Astrocyte (in vitro differentiated cells and primary cell): ENCODE data around the gene COPZ1. TPM values are rescaled to one million over a fixed set of nuclear protein-coding genes. Genes with fewer than 3 reads are reported as not detected.
"Not testable (repeated sequence)": the region's sequence is repeated elsewhere in the genome, so short reads cannot be mapped to it uniquely, and the experiment has no call there.

Experiments
- DNase-seq: peaks from one replicate; pipeline ENCODE4 v3.0.0-alpha.2; 2010; ENCODE audit warnings: low read depth
- FAIRE-seq: peaks from 2 replicates; lab custom pipeline; 2011; peaks lifted over from hg19 to GRCh38; lab: Jason Lieb, UNC
- H2AFZ ChIP-seq: 2 replicates; pipeline ENCODE4 v1.6.0; 2012; ENCODE audit warnings: low read depth, low read length, inconsistent platforms
- H3K27ac ChIP-seq: 2 replicates; pipeline ENCODE4 v1.5.1; 2011; ENCODE audit warnings: low read depth, low read length, inconsistent platforms
- H3K27me3 ChIP-seq: 2 replicates; pipeline ENCODE4 v1.6.0; 2011; ENCODE audit warnings: low read length, inconsistent platforms; ENCODE audit not compliant: insufficient read depth
- H3K36me3 ChIP-seq: 2 replicates; pipeline ENCODE4 v1.5.1; 2011; ENCODE audit warnings: low read length, inconsistent platforms; ENCODE audit not compliant: insufficient read depth
- H3K4me1 ChIP-seq: 2 replicates; pipeline ENCODE4 v1.5.1; 2011; ENCODE audit warnings: low read length, inconsistent platforms; ENCODE audit not compliant: insufficient read depth
- H3K4me2 ChIP-seq: 2 replicates; pipeline ENCODE4 v1.6.0; 2012; ENCODE audit warnings: low read length, inconsistent platforms
- H3K4me3 ChIP-seq: 2 replicates; pipeline ENCODE4 v1.5.1; 2011; ENCODE audit warnings: low read depth, mild to moderate bottlenecking, low read length, inconsistent platforms; ENCODE audit not compliant: insufficient read depth
- H3K79me2 ChIP-seq: 2 replicates; pipeline ENCODE4 v1.6.0; 2012; ENCODE audit warnings: mild to moderate bottlenecking, low read length, inconsistent platforms; ENCODE audit not compliant: insufficient read depth
- H3K9ac ChIP-seq: 2 replicates; pipeline ENCODE4 v1.6.0; 2012; ENCODE audit warnings: mild to moderate bottlenecking, low read length, inconsistent platforms
- H3K9me3 ChIP-seq: 2 replicates; pipeline ENCODE4 v1.5.1; 2012; ENCODE audit warnings: low read depth, mild to moderate bottlenecking, low read length, inconsistent platforms; ENCODE audit not compliant: insufficient read depth
- H4K20me1 ChIP-seq: 2 replicates; pipeline ENCODE4 v1.6.0; 2012; ENCODE audit warnings: low read length, inconsistent platforms; ENCODE audit not compliant: insufficient read depth
- H3K27ac Mint-ChIP-seq: one replicate; pipeline ENCODE4 v1.8.0; 2021; ENCODE audit warnings: mild to moderate bottlenecking, mixed read lengths; ENCODE audit not compliant: unreplicated experiment
- H3K27me3 Mint-ChIP-seq: one replicate; pipeline ENCODE4 v1.8.0; 2021; ENCODE audit warnings: low read depth, mixed read lengths; ENCODE audit not compliant: unreplicated experiment
- H3K36me3 Mint-ChIP-seq: one replicate; pipeline ENCODE4 v1.8.0; 2021; ENCODE audit warnings: low read depth, mixed read lengths; ENCODE audit not compliant: unreplicated experiment
- H3K4me1 Mint-ChIP-seq: one replicate; pipeline ENCODE4 v1.8.0; 2021; ENCODE audit warnings: low read depth, mixed read lengths; ENCODE audit not compliant: unreplicated experiment
- H3K4me3 Mint-ChIP-seq: one replicate; pipeline ENCODE4 v1.8.0; 2021; ENCODE audit warnings: mild to moderate bottlenecking, moderate library complexity, mixed read lengths; ENCODE audit not compliant: unreplicated experiment
- H3K9me3 Mint-ChIP-seq: one replicate; pipeline ENCODE4 v1.8.0; 2021; ENCODE audit warnings: mild to moderate bottlenecking, mixed read lengths; ENCODE audit not compliant: unreplicated experiment
- EZH2 ChIP-seq: IDR thresholded peaks from 2 replicates; pipeline ENCODE4 v1.6.1; 2012; ENCODE audit warnings: mild to moderate bottlenecking, low read length, inconsistent platforms; ENCODE audit not compliant: insufficient read depth
- total RNA-seq: library from RNA; stranded (reverse); gene quantifications from 2 replicates; pipeline ENCODE4 v1.2.1, GENCODE V29; 2021
- TF ChIP-seq, protein P1 (sequence below): IDR thresholded peaks from 2 replicates; pipeline ENCODE4 v1.5.1; 2011; ENCODE audit warnings: low read depth, mild to moderate bottlenecking, inconsistent platforms, low read length, moderate library complexity; ENCODE audit not compliant: insufficient read depth

The COPZ1 gene
- total RNA-seq, 1 donor from 2014 or later, result 136 TPM

DNA sequence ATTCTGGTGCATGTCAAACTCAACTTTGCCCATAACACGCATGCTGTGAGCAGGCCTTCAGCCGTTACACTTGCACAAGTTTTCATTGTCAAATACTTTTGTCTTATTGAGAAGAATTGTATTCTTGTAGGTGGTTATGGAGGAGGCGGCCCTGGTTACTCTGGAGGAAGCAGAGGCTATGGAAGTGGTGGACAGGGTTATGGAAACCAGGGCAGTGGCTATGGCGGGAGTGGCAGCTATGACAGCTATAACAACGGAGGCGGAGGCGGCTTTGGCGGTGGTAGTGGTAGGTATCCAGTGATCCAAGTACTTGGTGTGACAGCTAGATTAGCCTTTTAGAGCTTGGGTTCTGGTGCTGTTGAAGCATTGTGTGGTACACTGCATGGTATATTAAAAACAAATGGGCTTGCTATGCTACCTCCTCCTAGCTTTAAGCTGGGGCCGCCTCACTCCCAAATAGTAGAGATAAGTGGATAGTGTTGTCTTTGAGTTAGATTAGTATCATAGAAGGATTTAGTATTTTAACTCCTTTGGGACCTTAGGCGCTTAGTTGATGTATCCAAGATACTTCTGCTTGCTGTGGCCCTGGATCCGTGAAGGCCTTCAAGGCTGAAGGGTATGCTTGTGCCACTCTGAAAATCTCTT is 41.9 kb upstream of the COPZ1 start:
- Mint-ChIP-seq H3K27me3 (no peaks in the 10 kb centered on the region), H3K4me1 (peaks cover 34% of the 10 kb centered on the region), H3K27ac (peak overlapping the region; percentile 12), H3K4me3 (no peak overlapping the region), H3K36me3 (peaks cover 37% of the 10 kb centered on the region), H3K9me3 (no peaks in the 10 kb centered on the region)
- H3K4me3 ChIP-seq, result peak overlapping the region; percentile 90
- peak overlapping the region; percentile 95 for H3K9ac ChIP-seq
- H3K27me3 ChIP-seq, result no peaks in the 10 kb centered on the region
- peaks cover 59% of the 10 kb centered on the region for H3K36me3 ChIP-seq
- H3K79me2 ChIP-seq, result peaks cover 60% of the 10 kb centered on the region
- H3K27ac ChIP-seq, result no peak overlapping the region
- H4K20me1 ChIP-seq, result peaks cover 73% of the 10 kb centered on the region
- FAIRE-seq (no peak), DNase-seq (no peak)
- H3K4me2 ChIP-seq, result peak overlapping the region; percentile 85
- no peak overlapping the region for H2AFZ ChIP-seq
- TF ChIP-seq, protein P1, sequence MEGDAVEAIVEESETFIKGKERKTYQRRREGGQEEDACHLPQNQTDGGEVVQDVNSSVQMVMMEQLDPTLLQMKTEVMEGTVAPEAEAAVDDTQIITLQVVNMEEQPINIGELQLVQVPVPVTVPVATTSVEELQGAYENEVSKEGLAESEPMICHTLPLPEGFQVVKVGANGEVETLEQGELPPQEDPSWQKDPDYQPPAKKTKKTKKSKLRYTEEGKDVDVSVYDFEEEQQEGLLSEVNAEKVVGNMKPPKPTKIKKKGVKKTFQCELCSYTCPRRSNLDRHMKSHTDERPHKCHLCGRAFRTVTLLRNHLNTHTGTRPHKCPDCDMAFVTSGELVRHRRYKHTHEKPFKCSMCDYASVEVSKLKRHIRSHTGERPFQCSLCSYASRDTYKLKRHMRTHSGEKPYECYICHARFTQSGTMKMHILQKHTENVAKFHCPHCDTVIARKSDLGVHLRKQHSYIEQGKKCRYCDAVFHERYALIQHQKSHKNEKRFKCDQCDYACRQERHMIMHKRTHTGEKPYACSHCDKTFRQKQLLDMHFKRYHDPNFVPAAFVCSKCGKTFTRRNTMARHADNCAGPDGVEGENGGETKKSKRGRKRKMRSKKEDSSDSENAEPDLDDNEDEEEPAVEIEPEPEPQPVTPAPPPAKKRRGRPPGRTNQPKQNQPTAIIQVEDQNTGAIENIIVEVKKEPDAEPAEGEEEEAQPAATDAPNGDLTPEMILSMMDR, result no peak
- no peak for TF ChIP-seq EZH2
- H3K4me1 ChIP-seq, result peaks cover 26% of the 10 kb centered on the region
- H3K9me3 ChIP-seq, result no peaks in the 10 kb centered on the region

DNA sequence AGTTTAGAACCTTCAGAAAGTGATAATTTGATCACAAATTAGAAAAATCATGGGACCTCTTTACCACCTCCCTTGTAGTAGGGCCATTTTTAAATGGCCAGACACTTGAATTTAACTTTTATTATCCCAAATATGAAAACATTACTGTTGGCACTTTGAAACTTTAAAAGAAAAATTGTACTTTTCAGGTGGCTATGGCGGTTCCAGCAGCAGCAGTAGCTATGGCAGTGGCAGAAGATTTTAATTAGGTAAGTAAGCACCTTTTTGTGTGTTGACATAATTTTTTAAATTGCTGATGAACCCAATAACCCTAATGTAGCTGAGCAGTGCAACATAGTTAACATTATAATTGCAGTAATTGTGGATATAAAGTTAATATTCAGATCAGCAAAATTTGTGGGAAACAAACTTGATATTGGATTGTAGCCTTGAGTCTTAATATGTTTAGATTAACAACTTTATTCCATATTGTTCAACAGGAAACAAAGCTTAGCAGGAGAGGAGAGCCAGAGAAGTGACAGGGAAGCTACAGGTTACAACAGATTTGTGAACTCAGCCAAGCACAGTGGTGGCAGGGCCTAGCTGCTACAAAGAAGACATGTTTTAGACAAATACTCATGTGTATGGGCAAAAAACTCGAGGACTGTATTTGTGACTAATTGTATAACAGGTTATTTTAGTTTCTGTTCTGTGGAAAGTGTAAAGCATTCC is 40.7 kb upstream of the COPZ1 start:
- Histone ChIP-seq H3K4me3 (peak overlapping the region; percentile 90), H3K4me2 (peak overlapping the region; percentile 85), H3K4me1 (peaks cover 23% of the 10 kb centered on the region), H4K20me1 (peaks cover 84% of the 10 kb centered on the region), H3K79me2 (peaks cover 48% of the 10 kb centered on the region), H3K36me3 (peaks cover 59% of the 10 kb centered on the region), H3K9ac (peak overlapping the region; percentile 95)
- H3K4me1 Mint-ChIP-seq, result peaks cover 34% of the 10 kb centered on the region
- not testable (repeated sequence) for H2AFZ ChIP-seq, H3K4me3 Mint-ChIP-seq, H3K9me3 ChIP-seq, DNase-seq, H3K27me3 Mint-ChIP-seq, FAIRE-seq, H3K9me3 Mint-ChIP-seq, H3K27me3 ChIP-seq, H3K27ac ChIP-seq
- peak overlapping the region; percentile 4 for H3K27ac Mint-ChIP-seq
- H3K36me3 Mint-ChIP-seq, result peaks cover 37% of the 10 kb centered on the region

DNA sequence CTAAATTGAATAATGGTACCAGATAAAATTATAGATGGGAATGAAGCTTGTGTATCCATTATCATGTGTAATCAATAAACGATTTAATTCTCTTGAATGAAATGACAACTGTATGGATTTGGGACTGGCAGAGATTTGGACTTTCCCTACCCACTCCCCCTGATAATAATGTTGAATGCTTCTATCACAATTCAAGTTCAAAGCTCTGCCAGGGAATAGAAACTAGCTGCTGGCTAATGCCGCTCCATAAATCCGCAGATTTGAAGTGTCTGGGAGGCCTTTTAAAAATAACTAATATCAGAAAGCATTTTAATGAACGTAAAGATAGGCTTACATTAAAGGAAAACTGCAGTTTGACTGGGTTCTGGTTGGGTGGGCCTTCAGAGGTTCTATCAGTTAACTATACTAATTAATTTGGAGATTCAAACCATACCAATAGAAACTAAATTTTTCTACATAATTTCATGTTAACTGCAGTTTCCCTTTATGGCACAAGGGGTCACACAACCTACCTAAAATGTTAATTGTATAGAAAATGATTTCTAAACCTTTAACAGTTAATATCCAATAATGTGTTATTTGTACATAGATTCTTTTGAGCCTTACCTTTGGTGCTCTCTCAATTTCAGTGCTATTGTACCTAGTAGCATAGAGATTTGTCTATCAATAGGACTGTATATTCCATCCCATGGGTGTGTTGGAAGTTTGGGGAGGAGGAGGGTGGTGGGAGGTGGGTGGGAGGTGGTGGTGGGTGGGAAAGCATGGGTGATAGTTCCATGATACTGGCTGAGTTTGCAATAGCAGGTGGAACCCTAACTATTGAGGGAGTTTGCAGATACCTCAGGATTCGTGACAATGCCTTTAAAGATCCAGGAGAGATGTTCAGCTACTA is 39.5 kb upstream of the COPZ1 start:
- peaks cover 37% of the 10 kb centered on the region for H3K36me3 Mint-ChIP-seq
- no peak overlapping the region for H2AFZ ChIP-seq
- H3K4me3 Mint-ChIP-seq, result no peak overlapping the region
- no peaks in the 10 kb centered on the region for H3K9me3 ChIP-seq
- peak overlapping the region; percentile 54 for H3K9ac ChIP-seq
- H3K4me3 ChIP-seq, result no peak overlapping the region
- H3K4me1 ChIP-seq, result peaks cover 23% of the 10 kb centered on the region
- DNase-seq (no peak), FAIRE-seq (no peak)
- H3K36me3 ChIP-seq, result peaks cover 59% of the 10 kb centered on the region
- peak overlapping the region; percentile 85 for H3K4me2 ChIP-seq
- H4K20me1 ChIP-seq, result peaks cover 91% of the 10 kb centered on the region
- TF ChIP-seq, protein P1, result no peak
- no peak for TF ChIP-seq EZH2
- H3K9me3 Mint-ChIP-seq, result no peaks in the 10 kb centered on the region
- no peak overlapping the region for H3K27ac ChIP-seq
- H3K79me2 ChIP-seq, result peaks cover 47% of the 10 kb centered on the region
- H3K27me3 ChIP-seq, result no peaks in the 10 kb centered on the region
- peak overlapping the region; percentile 87 for H3K27ac Mint-ChIP-seq
- H3K27me3 Mint-ChIP-seq, result no peaks in the 10 kb centered on the region
- H3K4me1 Mint-ChIP-seq, result peaks cover 34% of the 10 kb centered on the region
